T-helper 2 cell treated with Interferon-gamma antibody and Interleukin-4, amounts not matched to agents 100 ng/mL and 5 ng/mL, for 36 hours (primary cell): ENCODE results near the gene TARS3. TPM values are rescaled to one million over a fixed set of nuclear protein-coding genes. Genes with fewer than 3 reads are reported as not detected.

Experiments used
- intact Hi-C: fragments of 100-400 bp; cut with micrococcal nuclease; formaldehyde crosslinking; loops from one replicate; pipeline ENCODE4 v1.15.1; 2023
- total RNA-seq: library from RNA; stranded (reverse); gene quantifications from 2 replicates; pipeline ENCODE4 v1.2.3, GENCODE V29; 2022

Gene TARS3
- total RNA-seq, 1 donor from 2014 or later, result 18.6 TPM

DNA sequence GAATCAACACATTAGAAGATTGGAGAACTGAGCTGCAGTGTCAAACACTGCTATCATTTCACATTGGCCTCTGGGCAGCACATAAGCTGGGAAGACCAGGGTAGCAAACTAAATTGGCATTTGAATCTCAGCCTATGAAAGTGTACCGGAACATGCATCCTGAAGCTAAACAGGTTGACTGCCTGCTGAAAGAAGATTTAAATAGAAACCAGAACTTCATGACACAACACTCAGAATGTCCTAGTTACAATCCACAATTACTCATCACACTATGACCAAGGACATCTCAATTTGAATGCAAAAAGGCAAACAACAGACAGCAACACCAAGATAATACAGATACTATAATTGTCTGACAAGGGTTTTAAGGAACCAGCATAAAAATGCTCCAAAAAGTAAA is 98.3 kb downstream of the TARS3 start:
- intact Hi-C loops, result no loop called here

DNA sequence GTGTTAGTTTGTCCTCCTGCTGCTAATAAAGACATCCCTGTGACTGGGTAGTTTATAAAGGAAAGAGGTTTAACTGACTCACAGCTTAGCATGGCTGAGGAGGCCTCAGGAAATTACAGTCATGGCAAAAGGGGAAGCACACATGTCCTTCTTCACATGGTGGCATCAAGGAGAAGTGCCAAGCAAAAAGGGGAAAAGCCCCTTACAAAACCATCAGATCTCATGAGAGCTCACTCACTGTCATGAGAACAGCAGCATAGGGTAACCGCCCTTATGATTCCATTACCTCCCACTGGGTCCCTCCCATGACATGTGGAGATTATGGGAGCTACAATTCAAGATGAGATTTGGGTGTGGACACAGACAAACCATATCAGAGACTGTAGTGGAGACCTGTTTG is 99.1 kb downstream of the TARS3 start:
- intact Hi-C loops, result no loop called here

DNA sequence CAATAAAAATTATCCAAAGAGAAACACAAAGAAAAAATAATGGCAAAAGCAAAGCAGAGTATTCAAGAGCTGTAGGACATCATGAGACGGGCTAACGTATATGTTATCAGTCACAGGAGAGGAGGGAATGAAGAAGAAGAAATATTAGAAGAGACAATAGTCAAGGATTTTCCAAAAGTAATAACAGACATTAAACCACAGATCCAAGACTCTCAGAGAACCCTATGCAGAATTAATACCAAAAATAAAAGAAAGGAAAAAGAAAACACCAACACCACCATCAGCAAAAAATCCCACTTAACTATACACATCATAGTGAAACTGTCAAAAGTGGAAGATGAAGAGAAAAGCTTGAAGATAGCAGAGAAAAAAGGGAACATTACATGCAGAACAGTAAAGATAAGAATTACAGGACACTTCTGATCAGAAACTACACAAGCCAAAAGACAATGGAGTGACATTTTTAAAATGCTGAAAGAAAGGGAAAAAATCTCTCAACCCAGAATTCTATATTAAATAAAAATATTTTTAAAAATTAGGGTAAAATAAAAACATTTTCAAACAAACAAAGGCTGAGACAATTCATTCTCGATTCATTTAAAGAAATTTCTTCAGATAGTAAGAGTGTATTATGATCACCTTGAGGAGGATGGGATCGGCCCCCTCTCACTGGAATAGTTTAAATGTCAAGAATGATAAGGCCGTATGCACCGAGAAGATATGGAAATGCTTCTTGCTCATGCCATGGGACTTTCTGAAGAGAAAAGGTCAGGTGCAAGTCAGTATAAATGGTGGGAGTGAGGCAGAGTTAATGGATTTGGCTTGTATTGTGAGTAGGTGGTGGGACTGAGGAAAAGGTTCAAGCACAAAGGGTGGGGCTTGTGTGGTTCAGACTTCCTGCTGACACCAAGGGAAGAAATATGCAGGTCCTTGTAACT is 100.6 kb downstream of the TARS3 start:
- intact Hi-C loops, result no loop called here

DNA sequence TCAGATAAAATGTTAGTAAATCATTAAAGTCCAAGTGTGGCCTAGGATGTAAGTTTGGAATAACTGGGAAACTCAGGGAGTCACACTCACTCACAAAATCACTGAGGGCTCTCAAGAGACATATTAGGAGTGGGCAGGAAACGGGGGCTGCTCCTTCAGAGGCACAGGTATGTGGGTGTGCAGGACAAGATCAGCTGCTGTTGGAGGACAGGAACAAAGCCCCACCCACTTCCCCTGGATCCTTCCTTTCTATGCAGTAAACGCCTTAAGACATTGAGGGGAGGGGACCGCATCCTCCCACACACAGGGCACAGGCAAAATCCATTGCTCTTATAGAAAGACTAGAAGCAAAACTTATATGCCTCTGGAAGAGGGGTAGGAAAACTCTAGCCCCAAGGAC is 102.3 kb downstream of the TARS3 start:
- intact Hi-C loops, result no loop called here

DNA sequence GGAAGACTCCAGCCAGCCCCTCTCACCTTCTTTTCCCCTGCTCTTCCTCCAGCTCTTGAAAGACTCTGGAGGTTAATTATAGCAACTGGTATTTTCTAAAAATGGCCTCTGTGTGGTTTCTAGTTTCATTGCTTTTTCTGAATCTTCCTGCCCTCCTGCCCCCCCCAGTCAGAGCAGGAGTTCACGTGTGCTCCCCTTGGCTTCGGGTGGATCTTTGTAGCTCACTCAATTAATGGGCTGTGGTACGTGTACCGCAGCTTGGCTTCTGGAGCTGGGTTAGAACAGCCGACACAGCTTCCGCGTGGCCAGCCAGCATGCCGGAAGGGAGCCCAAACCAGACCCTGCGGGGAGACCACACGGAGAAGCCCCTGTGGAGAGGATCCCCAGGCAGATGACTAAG is 103.6 kb downstream of the TARS3 start:
- intact Hi-C loops, result no loop called here

DNA sequence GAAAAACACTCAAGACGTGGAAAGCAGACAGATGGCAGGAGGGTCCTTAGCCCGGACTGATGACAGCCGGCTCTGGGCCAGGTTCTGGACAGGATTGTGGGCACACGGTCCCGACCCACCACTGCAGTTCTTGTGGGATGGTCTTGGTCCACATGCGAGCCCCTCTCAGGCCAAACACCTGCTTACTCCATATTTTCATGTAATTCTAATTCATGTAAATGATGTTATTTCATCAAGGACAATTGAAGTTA is 104.7 kb downstream of the TARS3 start:
- intact Hi-C loops, result no loop called here

DNA sequence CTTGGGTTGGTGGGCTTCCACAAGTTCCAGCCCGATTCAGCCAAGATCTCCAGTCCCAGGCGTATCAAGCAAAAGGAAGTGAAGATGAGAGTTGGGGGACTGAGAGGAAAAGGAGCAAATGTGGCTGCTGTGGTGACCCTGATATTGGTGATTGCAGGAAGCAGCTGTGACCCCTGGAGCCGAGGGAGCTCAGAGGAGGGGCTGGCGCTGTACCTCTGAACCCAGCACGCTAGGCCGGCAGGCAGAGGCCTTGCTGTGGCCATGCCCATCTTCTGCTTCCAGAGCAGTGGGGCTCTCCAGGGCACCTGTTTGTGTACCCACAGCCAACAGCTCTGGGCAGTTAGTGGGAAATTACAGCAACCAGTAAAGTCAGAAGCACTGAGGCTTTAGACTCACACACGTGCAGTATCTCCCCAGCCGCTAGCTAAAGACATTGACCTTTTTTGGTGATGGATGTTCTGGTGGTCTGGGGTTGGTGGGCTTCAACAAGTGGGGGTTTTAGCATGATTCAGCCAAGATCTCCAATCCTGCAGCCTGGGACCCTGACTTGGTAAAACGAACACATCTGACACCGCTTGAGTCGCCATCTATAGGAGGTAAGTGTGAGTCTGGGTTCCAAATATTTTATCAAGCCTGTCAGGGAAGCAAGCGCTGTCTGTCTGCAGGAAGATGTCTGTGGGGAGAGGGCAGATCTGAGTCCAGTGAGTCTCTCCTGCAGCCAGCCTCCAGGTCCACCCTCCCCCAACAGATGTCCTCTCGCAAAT is 105.2 kb downstream of the TARS3 start:
- intact Hi-C loops, result no loop called here

DNA sequence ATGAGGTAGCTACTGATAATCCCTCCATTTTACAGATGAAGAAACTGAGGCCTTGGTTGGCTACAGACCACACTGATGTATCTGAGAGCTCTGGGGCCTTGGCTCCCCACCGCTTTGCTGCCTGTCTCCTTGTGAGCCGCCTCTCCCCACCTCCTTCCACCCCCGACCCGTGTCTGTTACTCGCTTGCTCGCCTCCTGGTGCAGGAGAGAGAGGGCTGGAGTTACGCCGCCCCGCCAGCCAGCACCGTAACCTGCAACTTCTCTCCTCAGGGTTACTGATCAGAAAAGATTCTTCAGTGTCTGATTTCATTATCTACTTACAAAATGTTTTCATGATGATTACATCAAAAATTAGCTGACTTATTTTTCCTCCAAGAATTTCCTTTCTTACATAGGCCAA is 106.2 kb downstream of the TARS3 start:
- intact Hi-C loops, result no loop called here

DNA sequence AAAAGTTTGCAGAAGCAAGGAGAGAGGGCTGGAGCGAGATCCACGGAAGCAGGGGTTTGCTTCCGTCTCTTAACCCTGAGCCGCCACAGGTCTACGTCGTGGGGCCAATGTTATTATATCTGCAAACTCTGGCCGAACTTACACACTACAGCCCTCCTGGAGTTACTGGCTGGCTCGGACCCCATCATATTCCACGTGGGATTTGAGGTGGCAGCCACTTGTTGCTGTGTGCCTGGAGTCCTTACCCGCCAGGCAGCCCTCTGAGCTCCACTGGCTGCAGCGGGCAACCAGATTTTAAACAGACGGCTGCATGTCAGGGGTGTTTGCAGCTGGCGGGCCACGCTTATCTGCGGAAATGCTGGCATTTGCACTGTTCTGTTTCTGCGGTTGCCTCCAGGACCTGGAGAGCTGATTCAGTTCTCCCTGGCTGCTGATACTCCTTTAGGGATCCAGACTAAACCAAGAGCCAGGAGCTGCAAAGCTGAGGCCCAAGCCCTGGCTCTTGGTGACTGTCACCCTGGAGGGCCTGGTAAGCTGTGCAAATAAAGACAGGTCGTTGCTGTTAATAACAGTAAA is 106.8 kb downstream of the TARS3 start:
- intact Hi-C loops, result no loop called here

DNA sequence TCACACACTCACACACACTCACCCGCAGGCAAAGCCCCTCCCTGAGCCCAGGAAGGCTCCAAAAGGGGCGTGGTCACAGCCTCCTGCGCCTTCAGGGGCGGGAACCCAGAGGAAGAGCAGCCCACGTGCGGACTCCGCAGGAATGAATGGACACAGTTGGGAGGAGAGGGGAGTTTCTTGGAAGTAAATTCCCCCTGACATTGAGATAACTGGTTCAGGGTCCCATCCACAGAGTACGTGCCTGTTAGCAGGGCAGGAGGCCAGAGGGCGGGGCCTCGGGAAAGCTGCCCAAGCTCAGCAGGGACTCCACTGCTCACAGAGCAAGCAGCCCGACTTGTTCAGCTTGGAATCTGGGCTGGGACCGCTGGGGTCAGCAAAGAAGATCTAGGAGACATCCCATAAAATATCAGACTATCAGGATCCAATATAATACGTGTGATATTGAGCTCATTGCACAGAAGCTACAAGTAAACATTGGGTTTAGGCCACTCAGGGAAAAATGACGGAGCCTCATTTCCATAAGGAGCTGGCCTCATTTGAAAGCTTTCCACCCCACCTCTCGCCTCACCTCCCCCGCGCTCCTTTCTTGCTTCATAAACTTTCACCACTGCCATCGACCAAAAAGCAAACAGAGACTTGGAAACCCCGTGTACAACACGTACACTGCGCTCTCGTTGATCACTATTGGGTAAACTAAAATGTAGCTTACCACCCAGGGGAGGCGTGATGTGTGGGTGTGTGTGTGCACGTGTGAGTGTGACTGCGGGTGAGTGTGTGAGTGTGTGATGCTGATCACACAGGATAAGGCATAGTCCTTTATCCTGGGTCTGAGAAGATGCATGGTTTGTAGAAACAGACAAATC is 108.1 kb downstream of the TARS3 start:
- intact Hi-C loops, result no loop called here

DNA sequence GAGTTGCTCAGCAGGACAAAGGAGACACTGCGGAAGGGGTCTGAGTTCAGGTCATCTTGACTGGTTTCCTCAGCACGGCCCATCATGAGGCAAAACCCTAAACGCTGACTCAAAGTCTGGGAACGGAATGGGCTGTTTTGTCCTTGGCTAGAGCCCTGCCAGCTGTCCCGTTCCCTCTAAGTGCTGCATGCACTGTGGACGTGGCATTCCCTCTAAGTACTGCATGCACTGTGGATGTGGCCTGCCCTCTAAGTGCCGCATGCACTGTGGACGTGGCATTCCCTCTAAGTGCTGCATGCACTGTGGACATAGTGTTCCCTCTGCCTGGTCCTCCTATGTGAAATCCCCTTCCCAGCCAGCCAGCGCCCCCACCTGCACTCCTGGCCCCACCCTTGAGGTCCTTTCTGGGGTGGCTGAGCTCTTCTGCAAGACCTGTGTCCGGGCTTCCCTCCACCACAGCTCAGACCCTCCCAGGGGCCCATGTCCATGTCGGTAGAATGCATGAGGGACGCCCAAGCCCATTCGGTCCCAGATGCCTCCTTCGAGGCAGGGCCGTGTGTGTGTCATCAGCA is 108.8 kb downstream of the TARS3 start:
- intact Hi-C loops, result no loop called here

DNA sequence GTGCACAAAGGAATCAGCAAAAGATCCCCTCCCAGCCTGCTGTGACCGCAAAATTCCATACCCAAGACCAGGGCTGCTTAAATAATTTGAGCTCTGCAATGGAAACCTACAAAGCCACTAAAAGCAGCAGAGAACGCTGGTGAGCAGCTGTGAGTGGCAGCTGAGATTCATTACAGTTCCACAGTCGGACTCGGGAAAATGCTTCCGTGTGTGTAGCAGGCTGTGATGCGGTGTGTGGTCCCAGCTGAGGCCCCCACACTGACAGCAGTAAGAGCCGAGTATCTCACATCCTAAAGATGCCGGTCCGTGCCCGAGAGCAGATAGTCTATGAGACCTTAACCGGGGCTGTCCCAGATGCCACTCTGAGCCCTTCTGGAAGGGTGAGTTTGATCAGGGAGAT is 109.5 kb downstream of the TARS3 start:
- intact Hi-C loops, result no loop called here

DNA sequence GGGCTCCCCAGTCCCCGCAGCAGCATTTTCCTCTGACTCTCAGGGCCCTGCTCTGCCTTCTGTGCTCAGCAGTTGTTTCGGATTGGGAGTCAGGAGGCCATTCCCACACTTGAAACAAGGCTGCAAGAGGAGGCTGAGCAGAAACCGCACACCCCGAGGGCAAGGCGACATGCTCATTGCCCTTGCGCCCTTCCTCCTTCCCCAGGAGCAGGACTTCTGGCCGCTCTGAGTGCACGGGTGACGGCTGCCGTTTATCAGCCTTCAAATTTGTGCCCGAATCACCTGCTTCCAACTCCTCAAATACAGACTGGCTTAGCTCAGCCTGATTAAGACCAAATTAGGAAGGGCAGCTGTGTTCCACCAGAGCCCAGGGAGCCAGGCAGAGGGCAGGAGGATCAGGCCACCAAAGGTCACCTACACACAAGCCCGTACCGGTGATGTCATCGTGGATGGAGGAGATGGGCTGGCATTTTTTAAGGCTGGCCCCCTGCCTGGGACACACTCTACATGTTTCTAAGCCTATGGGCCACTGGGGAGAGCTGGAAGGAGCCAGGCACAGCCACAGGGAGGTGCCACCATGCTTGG is 110.2 kb downstream of the TARS3 start:
- intact Hi-C loops, result no loop called here

DNA sequence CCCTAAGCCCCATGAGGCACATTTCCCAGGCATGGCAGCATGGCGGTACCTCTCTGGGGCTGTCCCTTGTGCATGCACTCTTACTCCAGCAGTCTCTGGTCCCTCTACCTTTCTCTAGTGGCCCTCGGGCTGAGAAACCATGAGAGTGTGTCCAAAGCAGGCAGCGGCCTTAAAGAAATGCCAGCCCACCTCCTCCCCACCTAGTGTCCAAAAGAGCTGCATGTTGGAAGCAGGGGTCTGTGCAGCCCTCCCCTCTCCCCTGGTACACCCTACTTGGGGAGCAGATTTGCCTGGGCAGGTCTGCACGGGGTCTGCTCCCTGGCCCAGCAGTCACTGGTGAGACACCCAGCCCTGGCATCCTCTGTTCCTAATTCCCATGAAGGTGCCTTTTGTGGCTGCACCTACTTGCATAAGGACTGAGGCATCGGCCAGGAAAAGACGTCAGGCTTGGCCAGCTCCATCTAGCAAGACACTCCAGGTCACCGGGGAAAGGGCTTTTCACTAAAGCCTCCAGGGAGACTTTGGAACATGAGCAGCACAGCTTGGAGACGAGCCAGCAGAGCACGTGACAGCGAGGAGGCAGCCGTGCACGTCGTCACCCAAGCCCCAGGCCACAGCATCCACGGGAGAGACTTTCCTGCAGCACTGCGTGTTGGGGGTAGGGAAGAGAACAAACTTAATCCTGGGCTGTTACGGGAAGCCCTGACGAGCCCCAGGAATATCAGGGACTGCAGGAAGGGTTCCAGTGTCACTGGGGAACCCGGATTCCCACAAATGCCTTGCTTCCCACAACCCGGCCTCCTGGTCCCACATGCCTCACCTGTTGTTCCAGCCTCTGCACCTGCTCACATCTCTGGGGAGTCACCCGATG is 110.9 kb downstream of the TARS3 start:
- intact Hi-C loops, result no loop called here

DNA sequence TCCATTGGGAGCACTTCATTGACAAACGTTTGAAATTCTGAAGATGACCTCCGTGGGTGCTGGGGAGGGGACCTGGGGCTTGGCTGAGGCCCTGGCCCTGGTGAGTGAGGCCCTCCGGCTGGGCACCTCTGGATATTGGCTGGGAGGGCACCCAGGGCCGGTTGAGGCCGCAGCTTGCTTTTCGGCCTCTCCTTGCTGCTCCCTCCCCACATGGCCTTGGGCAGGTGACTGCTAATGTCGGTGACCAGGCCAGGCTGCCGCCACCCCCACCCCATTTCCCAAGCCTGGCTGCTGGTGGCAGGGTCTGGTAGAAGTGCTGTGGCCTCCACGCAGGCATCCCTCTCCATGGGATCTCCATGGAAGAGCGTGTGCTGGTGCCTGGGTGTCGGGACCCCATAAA is 111.6 kb downstream of the TARS3 start:
- intact Hi-C loops, result no loop called here

DNA sequence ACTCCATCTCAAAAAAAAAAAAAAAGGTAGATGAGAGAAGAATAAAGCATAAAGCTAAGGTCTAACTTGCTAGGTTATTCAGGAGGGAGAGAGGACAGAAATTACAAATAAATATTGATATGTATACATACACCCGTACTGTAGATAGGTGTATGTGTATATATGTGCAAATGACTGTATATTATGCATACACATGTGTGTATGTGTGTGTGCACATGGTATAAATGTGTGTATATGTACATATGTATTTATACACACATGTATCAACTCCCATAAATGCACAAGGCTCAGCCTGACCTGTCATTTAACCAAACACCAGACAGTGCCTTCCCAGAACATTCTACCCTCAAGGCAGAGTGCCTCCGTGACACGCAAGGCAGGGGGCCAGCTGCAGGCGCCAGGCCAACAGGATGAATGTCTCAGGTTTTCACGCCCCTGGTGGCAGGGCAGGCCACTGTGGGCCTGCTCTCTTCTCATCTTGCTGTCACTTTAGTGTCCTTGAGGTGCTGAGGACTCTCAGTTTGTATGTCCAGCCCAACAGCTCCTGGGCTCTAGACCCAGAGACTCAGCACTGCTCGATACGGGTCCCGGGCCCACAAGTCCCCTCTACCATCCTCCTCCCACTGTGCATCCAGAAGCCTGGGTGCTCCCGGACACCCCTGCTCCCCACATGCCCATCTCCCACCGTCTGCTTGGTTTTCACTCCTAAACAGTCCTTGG is 112.5 kb downstream of the TARS3 start:
- intact Hi-C loops, result no loop called here

DNA sequence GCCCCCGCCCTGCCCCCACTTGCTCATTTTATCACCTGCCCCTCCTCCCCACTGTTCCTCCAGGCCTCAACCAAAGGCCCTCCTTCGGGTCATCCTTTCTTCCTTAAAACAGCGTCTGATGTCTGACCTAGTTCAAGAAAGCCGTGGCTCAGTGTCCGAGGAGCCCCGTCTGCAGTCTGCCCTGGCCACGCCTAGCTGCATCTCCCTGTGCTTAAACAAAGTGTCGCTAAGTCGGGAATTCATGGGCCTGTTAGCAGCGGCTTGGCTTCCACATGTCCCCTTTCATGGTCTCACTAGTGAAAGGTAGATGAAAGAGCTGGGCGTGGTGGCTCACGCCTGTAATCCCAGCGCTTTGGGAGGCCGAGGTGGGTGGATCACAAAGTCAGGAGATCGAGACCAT is 113.3 kb downstream of the TARS3 start:
- intact Hi-C loops, result no loop called here

DNA sequence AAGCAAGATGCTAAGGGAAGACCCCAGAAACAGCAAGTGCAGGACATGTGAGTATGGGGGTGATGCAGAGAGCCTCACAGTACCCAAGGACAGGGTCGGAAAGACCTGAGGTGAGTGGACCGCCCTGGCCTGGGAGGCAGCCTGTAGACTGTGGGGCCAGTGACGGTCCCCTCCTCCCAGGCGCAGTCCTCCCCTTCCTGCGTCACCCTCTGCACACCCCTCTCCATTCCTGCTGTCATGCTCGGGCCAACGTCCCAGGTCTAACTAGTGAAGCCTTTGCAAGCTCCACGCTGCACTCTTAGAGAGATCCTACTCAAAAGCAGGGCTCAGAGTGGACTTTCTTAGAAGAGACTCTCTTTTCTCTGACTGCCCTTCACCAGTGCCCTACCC is 113.7 kb downstream of the TARS3 start:
- intact Hi-C loops, result no loop called here
